Kidney (tissue), 14 donors: ENCODE results near the gene XYLT1. TPM values are rescaled to one million over a fixed set of nuclear protein-coding genes. Genes with fewer than 3 reads are reported as not detected.

Experiments used
- DNase-seq, 5 donors: peaks; one replicate each; pipeline ENCODE4 v3.0.0-alpha.2; 2013 to 2020
- FAIRE-seq: peaks from 2 replicates; lab custom pipeline; 2012; peaks lifted over from hg19 to GRCh38; lab: Jason Lieb, UNC
- H3K27ac ChIP-seq, 2 donors: one replicate each; pipeline ENCODE4 v1.7.0; 2013; ENCODE audit warnings: low read depth in 2 of 2, low read length in 2 of 2, inconsistent platforms in 1 of 2
- H3K27me3 ChIP-seq: one replicate; pipeline ENCODE4 v1.7.1; 2013; ENCODE audit warnings: low read length, inconsistent platforms; ENCODE audit not compliant: control insufficient read depth, insufficient read depth
- H3K36me3 ChIP-seq, 3 donors: one replicate each; pipeline versions ENCODE4 v1.7.0 to v1.7.1; 2013; ENCODE audit warnings: low read length in 3 of 3, control low read depth in 1 of 3, inconsistent platforms in 1 of 3; ENCODE audit not compliant: insufficient read depth in 3 of 3, control insufficient read depth in 2 of 3
- H3K4me1 ChIP-seq, 3 donors: one replicate each; pipeline versions ENCODE4 v1.7.0 to v1.7.1; 2013; ENCODE audit warnings: low read length in 3 of 3, inconsistent platforms in 1 of 3, low read depth in 1 of 3; ENCODE audit not compliant: control insufficient read depth in 2 of 3, insufficient read depth in 2 of 3
- H3K4me3 ChIP-seq, 3 donors: one replicate each; pipeline versions ENCODE4 v1.7.0 to v1.8.1; 2013; ENCODE audit warnings: low read length in 3 of 3, control low read depth in 1 of 3, inconsistent platforms in 1 of 3
- H3K9ac ChIP-seq, 3 donors: one replicate each; pipeline versions ENCODE4 v1.7.0 to v1.7.1; 2013; ENCODE audit warnings: low read length in 3 of 3, control low read depth in 1 of 3, inconsistent platforms in 1 of 3
- H3K9me3 ChIP-seq, 3 donors: one replicate each; pipeline versions ENCODE4 v1.7.0 to v1.7.1; 2013; ENCODE audit warnings: low read length in 3 of 3, control low read depth in 1 of 3, inconsistent platforms in 1 of 3; ENCODE audit not compliant: control insufficient read depth in 2 of 3, insufficient read depth in 1 of 3
- CTCF ChIP-seq: IDR thresholded peaks from 3 replicates; pipeline ENCODE4 v1.5.1; 2012; ENCODE audit warnings: mild to moderate bottlenecking, moderate library complexity, borderline replicate concordance; ENCODE audit not compliant: insufficient read depth; ENCODE audit errors: extremely low read depth
- intact Hi-C: fragments of 100-400 bp; cut with DNase I; formaldehyde crosslinking; loops from one replicate; pipeline ENCODE4 v1.11.1; 2022
- polyA plus RNA-seq: library from polyadenylated mRNA; stranded (reverse); fragments of 350-450 nt; fragmentation: Illumina TruSeq; extraction: RNeasy Lipid Tissue Mini Kit (QIAGEN cat#74804); gene quantifications from one replicate; pipeline ENCODE4 v1.2.3, GENCODE V29; 2014; ENCODE audit warnings: low read depth, low replicate concordance; ENCODE audit not compliant: insufficient read depth
- total RNA-seq: library from RNA; stranded (reverse); fragmentation: NEBNext Ultra II Directional; extraction: Animal tissue kit (Norgen Biotek cat#: 25700); gene quantifications from one replicate; pipeline ENCODE4 v1.2.1, GENCODE V29; 2021
- donor health status: control.
- donor health status: control.
- donor health status: control.
- donor health status: control.
- donor health status: control.
- donor health status: DM: yes; HTN: yes; CAD: no.
- donor health status: Normal renal cell carcinoma (clear cell type).

The XYLT1 gene
- total and polyA plus RNA-seq, 2 donors from 2014 or later: 0.52 to 7.6 TPM

- no peaks in the 10 kb centered on the region for H3K27me3 ChIP-seq
- FAIRE-seq (no peak), DNase-seq (no peak)
- intact Hi-C loops: no loop called here
- no peak overlapping the region for H3K27ac ChIP-seq
- H3K36me3 ChIP-seq: no peaks in the 10 kb centered on the region
- no peak overlapping the region for H3K9ac ChIP-seq
- H3K4me3 ChIP-seq: no peak overlapping the region
- no peaks in the 10 kb centered on the region for H3K9me3 ChIP-seq
- TF ChIP-seq CTCF: no peak
- H3K4me1 ChIP-seq: peaks cover 0 to 2% (median 0%) of the 10 kb centered on the region in 3 donors
Observed at GRCh38 chr16:17348826-17349225, 121.9 kb downstream of the XYLT1 start.

- Histone ChIP-seq H3K27me3 (no peaks in the 10 kb centered on the region), H3K27ac (no peak overlapping the region), H3K4me1 (peaks cover 0 to 2% (median 0%) of the 10 kb centered on the region in 3 donors), H3K4me3 (no peak overlapping the region), H3K9me3 (no peaks in the 10 kb centered on the region), H3K36me3 (no peaks in the 10 kb centered on the region), H3K9ac (no peak overlapping the region)
- TF ChIP-seq CTCF: no peak
- DNase-seq (no peak), FAIRE-seq (no peak)
- intact Hi-C loops: no loop called here
Observed at GRCh38 chr16:17348042-17348783, 122.5 kb downstream of the XYLT1 start.

- Histone ChIP-seq H3K9me3 (no peaks in the 10 kb centered on the region), H3K4me3 (no peak overlapping the region), H3K27ac (no peak overlapping the region), H3K9ac (no peak overlapping the region), H3K4me1 (peaks cover 0 to 2% (median 0%) of the 10 kb centered on the region in 3 donors), H3K36me3 (no peaks in the 10 kb centered on the region), H3K27me3 (no peaks in the 10 kb centered on the region)
- no peak for FAIRE-seq
- intact Hi-C loops: no loop called here
- DNase-seq: no peak
- no peak for TF ChIP-seq CTCF
Observed at GRCh38 chr16:17347624-17348023, 123.1 kb downstream of the XYLT1 start.
